Neutrophil (primary cell): Measurements from ENCODE around the gene CDK17.
A peak's percentile ranks its signal among the peaks of the same experiment; 100 is the strongest.

Experiments used
- H3K27ac ChIP-seq: fragments of 200-600 bp; sonication (generic); 2 replicates; pipeline ENCODE4 v1.5.1; 2016; ENCODE audit warnings: mild to moderate bottlenecking, moderate library complexity
- H3K27me3 ChIP-seq: fragments of 200-600 bp; sonication (generic); 2 replicates; pipeline ENCODE4 v1.6.0; 2016; ENCODE audit warnings: mild to moderate bottlenecking
- H3K36me3 ChIP-seq: fragments of 200-600 bp; sonication (generic); 2 replicates; pipeline ENCODE4 v1.5.1; 2017
- H3K4me1 ChIP-seq, 2 experiments: fragments of 200-600 bp in 1 of 2; sonication (generic) in 1 of 2; 1 replicate in 1 of 2; 2 replicates in 1 of 2; pipeline versions ENCODE4 v1.5.1 to v1.6.1; 2013 to 2016; ENCODE audit warnings: low read depth in 1 of 2, low read length in 1 of 2, mild to moderate bottlenecking in 1 of 2, moderate library complexity in 1 of 2; ENCODE audit not compliant: control insufficient read depth in 1 of 2, insufficient read depth in 1 of 2
- H3K4me3 ChIP-seq, 2 experiments: fragments of 200-600 bp in 1 of 2; sonication (generic) in 1 of 2; 1 replicate in 1 of 2; 2 replicates in 1 of 2; pipeline ENCODE4 v1.5.1; 2013 to 2016; ENCODE audit warnings: low read depth in 1 of 2, low read length in 1 of 2, mild to moderate bottlenecking in 1 of 2, moderate library complexity in 1 of 2
- H3K9me3 ChIP-seq: fragments of 200-600 bp; sonication (generic); 2 replicates; pipeline ENCODE4 v1.5.1; 2016
- TF ChIP-seq, protein P1 (sequence below): fragments of 200-600 bp; sonication (generic); IDR thresholded peaks from 2 replicates; pipeline ENCODE4 v1.5.1; 2016; ENCODE audit warnings: antibody characterized with exemption

CDK17 gene

GRCh38 chr12:96399919-96400630 is at the start of gene CDK17:
Gene CDK17, minus strand, starts transcription at chr12:96400439. Its CDS starts 65,603 bp downstream, at chr12:96334836.
- Histone ChIP-seq H3K27me3 (no peaks in the 10 kb centered on the region), H3K27ac (peak within 1 kb of the TSS; percentile 98), H3K4me1 (peaks cover 35 to 36% of the 10 kb centered on the region in 2 experiments), H3K36me3 (no peaks in the 10 kb centered on the region), H3K9me3 (no peaks in the 10 kb centered on the region), H3K4me3 (peak within 1 kb of the TSS; percentile 83 to 85)
- TF ChIP-seq, protein P1, sequence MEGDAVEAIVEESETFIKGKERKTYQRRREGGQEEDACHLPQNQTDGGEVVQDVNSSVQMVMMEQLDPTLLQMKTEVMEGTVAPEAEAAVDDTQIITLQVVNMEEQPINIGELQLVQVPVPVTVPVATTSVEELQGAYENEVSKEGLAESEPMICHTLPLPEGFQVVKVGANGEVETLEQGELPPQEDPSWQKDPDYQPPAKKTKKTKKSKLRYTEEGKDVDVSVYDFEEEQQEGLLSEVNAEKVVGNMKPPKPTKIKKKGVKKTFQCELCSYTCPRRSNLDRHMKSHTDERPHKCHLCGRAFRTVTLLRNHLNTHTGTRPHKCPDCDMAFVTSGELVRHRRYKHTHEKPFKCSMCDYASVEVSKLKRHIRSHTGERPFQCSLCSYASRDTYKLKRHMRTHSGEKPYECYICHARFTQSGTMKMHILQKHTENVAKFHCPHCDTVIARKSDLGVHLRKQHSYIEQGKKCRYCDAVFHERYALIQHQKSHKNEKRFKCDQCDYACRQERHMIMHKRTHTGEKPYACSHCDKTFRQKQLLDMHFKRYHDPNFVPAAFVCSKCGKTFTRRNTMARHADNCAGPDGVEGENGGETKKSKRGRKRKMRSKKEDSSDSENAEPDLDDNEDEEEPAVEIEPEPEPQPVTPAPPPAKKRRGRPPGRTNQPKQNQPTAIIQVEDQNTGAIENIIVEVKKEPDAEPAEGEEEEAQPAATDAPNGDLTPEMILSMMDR: peak; percentile 69

DNA sequence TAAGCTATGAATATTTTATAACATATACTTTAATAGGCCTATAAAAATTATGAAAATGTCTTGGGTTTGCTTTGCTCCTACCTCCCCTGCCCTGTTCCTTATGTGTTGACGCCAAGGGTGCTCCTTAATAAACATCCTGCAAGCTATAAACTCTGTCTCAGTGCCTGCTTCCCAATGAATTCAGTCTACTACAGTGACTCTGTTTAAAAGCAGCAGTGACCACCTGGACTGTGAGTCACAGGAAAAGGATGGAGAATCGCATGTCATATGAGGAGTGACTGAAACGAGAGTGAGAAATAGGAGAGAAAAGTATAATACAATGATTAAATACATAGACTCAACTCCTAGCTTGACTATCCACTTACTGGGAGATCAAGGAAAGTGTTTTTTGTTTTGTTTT is 48.1 kb upstream of the CDK17 start:
- Histone ChIP-seq H3K27ac (no peak overlapping the region), H3K27me3 (no peaks in the 10 kb centered on the region), H3K4me3 (no peak overlapping the region), H3K4me1 (peaks cover 7 to 16% of the 10 kb centered on the region in 2 experiments), H3K36me3 (no peaks in the 10 kb centered on the region), H3K9me3 (no peaks in the 10 kb centered on the region)
- TF ChIP-seq, protein P1: no peak

- H3K27ac ChIP-seq: no peak overlapping the region
- H3K27me3 ChIP-seq: no peaks in the 10 kb centered on the region
- no peak overlapping the region for H3K4me3 ChIP-seq
- no peaks in the 10 kb centered on the region for H3K9me3 ChIP-seq
- H3K36me3 ChIP-seq: no peaks in the 10 kb centered on the region
- TF ChIP-seq, protein P1: no peak
- H3K4me1 ChIP-seq: peaks cover 7 to 16% of the 10 kb centered on the region in 2 experiments
Measured at GRCh38 chr12:96447256-96447655, 47.0 kb upstream of the CDK17 start.

DNA sequence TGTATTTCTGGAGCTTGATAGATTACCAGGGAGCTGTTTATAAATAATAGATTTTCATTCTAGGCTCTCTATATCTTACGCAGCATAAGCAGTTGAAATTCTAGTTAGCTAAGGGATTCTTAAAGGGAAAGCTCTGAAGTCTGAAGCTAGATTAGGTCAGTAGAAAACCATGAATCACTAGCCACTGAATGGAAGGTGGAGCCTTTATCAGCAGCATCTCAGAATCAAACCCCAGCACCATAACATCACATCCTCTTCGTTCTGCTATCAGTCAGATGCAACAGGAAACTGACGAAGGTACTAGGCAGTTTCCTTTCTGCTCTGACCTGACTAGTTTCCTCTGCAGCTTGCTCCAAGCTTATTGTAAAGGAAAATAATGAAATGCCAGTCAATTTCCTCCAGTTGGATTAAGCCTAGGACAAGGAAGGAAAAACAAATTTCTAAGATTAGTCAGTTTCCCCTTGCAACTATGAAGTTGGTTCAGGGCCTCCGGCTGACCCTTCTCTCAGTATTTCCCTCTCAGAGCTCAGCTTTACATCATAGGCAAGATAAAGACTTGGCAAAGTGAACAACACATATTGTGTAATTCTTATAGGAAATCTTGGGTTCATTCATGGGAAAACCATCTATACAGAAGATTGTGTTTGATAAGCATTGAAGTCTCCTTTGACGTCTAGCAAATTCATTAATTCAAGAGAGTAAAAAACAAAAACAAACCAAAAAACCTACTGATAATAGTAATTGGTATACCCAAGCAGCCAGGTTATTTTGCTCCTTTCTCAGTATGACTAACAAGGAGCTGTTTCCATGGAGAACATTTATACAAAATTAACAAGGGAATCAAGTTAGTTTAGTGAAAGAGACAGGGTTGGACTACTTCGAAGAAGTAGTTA is 45.7 kb upstream of the CDK17 start:
- TF ChIP-seq, protein P1: no peak
- Histone ChIP-seq H3K4me1 (peaks cover 7 to 16% of the 10 kb centered on the region in 2 experiments), H3K4me3 (no peak overlapping the region), H3K27me3 (no peaks in the 10 kb centered on the region), H3K9me3 (no peaks in the 10 kb centered on the region), H3K36me3 (no peaks in the 10 kb centered on the region), H3K27ac (peak overlapping the region; percentile 69)

DNA sequence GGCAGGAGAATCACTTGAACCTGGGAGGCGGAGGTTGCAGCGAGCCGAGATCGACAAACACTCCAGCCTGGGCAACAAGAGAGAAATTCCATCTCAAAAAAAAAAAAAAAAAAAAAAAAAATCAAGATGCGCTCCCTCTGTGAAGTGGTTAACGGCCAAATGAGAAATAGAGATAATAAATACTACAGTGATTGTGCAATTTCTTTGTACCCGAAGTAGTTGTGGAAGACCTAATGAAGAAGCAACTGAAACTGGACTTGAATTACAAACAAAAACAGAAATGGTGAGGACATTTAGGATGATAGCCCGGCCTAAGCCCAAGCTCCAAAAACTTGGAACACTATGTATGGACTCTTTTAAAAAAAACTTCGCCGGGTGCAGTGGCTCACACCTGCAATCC is 44.2 kb upstream of the CDK17 start:
- no peaks in the 10 kb centered on the region for H3K27me3 ChIP-seq
- no peak overlapping the region for H3K4me3 ChIP-seq
- H3K4me1 ChIP-seq: peaks cover 7 to 16% of the 10 kb centered on the region in 2 experiments
- TF ChIP-seq, protein P1: no peak
- no peaks in the 10 kb centered on the region for H3K9me3 ChIP-seq
- H3K36me3 ChIP-seq: no peaks in the 10 kb centered on the region
- no peak overlapping the region for H3K27ac ChIP-seq
